ENCODE data around the gene BMPR1B.
"Not testable (repeated sequence)": the region's sequence is repeated elsewhere in the genome, so short reads cannot be mapped to it uniquely, and the experiment has no call there.

Gene BMPR1B

DNA sequence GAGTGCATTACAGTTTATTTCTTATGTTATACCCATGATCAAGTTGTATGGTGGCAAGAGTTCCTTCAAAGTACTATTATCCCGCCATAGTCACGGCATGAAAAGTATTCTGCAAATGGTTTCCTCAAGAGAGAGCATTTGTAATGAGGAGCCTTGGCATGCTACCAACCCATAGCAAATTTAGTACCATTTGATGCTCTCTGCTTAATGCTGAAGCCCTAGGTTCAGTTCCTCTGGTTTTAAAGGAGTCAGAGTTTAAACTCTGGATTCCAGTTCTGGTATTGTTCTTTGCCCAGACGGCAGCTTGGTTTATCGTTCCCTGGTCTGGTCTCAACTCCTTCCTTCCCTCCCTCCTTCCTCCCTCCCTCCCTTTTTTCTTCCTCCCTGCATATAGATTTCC, 371.3 kb downstream of the BMPR1B start:
- no peak for FAIRE-seq
- TF ChIP-seq POLR2A (IDR thresholded peaks at IDR 0.05; ENCODE audit: low read depth, low read length), result no peak
- no peak for TF ChIP-seq TAF1 (IDR thresholded peaks at IDR 0.05; ENCODE audit: borderline replicate concordance, low read depth, low read length)
- no peak for TF ChIP-seq POLR2AphosphoS5 (IDR thresholded peaks at IDR 0.05; ENCODE audit: low read depth, low read length)
- no peak for DNase-seq (ENCODE audit: insufficient read length)

DNA sequence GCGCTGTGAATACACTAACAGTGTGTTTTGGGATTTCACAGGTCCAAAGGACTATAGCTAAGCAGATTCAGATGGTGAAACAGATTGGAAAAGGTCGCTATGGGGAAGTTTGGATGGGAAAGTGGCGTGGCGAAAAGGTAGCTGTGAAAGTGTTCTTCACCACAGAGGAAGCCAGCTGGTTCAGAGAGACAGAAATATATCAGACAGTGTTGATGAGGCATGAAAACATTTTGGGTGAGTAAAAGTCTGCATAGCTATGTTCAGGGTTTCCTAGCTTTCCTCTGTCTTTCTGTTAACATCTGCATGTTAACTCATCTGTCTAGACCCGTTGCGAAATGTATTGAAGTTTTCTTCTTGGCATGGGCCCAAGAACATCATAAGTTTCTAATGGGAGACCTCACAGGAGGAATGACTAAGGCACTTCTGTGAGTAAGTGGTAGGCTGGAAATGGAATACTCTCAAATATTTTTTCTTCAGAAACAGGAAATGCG, 372.1 kb downstream of the BMPR1B start:
- no peak for DNase-seq (ENCODE audit: insufficient read length)
- FAIRE-seq, result no peak
- no peak for TF ChIP-seq POLR2A (IDR thresholded peaks at IDR 0.05; ENCODE audit: low read depth, low read length)

DNA sequence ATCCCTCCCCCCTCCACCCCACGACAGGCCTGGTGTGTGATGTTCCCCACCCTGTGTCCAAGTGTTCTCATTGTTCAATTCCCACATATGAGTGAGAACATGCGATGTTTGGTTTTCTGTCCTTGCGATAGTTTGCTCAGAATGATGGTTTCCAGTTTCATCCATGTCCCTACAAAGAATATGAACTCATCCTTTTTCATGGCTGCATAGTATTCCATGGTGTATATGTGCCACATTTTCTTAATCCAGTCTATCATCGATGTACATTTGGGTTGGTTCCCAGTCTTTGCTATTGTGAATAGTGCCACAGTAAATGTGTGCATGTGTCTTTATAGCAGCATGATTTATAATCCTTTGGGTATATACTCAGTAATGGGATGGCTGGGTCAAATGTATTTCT, 376.3 kb downstream of the BMPR1B start:
- not testable (repeated sequence) for DNase-seq (ENCODE audit: insufficient read length); FAIRE-seq

DNA sequence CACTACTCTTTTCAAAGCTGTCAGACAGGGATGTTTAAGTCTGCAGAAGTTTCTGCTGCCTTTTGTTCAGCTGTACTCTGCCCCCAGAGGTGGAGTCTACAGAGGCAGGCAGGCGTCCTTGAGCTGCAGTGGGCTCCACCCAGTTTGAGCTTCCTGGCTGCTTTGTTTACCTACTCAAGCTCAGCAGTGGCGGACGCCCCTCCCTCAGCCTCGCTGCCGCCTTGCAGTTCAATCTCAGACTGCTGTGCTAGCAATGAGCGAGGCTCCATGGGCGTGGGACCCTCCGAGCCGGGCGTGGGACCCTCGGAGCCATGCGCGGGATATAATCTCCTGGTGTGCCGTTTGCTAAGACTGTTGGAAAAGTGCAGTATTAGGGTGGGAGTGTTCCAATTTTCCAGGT, 381.7 kb downstream of the BMPR1B start:
- DNase-seq (ENCODE audit: insufficient read length); FAIRE-seq: not testable (repeated sequence)

DNA sequence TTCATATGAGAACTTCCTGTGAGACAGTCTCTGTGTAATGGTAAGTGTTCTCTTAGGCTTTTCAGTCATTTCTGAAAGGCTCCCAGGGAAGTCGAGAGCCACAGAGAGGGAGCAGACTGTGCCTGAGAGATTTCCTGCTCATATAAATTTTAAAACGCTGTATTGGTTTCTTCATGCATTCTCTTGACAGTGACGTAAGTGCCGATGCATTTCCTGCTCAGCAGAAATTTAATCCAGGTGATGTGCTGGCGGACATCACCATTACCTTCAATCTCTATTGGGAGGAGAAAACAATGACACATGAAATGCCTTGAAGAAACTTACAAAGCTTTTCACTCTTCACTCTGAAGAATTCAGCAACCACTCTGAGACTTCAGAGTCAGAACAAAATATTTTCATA, 383.6 kb downstream of the BMPR1B start:
- no peak for FAIRE-seq
- DNase-seq (ENCODE audit: insufficient read length), result no peak
- no peak for TF ChIP-seq POLR2A (IDR thresholded peaks at IDR 0.05; ENCODE audit: low read depth, low read length)

DNA sequence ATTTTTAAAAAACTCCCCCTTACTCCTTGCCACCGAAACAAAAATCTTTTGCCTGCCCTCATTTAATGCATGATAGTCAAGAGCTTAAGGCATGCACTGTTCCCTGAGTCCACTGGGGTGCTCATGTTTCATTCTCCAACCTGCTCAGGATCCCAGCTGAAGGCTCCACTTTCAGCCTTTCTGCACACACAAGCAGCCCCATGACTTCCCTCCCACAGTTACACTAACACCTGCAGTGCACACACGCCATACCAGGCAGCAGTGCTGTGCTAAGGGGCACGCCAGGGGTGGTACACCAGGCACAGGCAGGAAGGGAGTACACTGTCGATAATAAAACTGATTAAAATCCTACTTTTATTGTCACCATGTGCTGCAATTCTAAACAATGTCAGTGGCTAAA, 385.2 kb downstream of the BMPR1B start:
- TF ChIP-seq POLR2AphosphoS5 (IDR thresholded peaks at IDR 0.05; ENCODE audit: low read depth, low read length), result no peak
- TF ChIP-seq POLR2A (IDR thresholded peaks at IDR 0.05; ENCODE audit: low read depth, low read length), result no peak
- TF ChIP-seq TAF1 (IDR thresholded peaks at IDR 0.05; ENCODE audit: borderline replicate concordance, low read depth, low read length), result no peak
- FAIRE-seq (no peak), DNase-seq (ENCODE audit: insufficient read length) (no peak)

DNA sequence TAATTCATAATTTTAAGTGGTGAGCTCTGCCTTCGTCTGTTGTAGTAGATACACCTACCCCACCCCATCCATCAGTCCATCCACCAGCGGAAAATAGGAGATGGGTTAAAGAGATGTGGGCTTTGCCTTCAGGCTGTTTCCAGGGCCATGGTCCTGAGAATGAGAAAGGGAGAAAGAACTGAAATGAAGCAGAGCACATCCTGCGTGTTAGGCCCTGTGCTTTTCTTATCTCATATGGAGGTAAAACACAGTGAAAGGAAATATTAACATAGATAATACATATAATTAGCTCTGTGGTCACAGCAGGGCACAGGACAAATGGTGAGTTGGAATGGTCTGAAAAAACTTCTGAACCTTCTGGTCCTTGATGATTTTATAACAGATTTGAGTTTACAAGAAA, 393.5 kb downstream of the BMPR1B start:
- TF ChIP-seq POLR2A (IDR thresholded peaks at IDR 0.05; ENCODE audit: low read depth, low read length) (no peak), POLR2AphosphoS5 (IDR thresholded peaks at IDR 0.05; ENCODE audit: low read depth, low read length) (no peak), TAF1 (IDR thresholded peaks at IDR 0.05; ENCODE audit: borderline replicate concordance, low read depth, low read length) (no peak)
- DNase-seq (ENCODE audit: insufficient read length) (no peak), FAIRE-seq (no peak)

DNA sequence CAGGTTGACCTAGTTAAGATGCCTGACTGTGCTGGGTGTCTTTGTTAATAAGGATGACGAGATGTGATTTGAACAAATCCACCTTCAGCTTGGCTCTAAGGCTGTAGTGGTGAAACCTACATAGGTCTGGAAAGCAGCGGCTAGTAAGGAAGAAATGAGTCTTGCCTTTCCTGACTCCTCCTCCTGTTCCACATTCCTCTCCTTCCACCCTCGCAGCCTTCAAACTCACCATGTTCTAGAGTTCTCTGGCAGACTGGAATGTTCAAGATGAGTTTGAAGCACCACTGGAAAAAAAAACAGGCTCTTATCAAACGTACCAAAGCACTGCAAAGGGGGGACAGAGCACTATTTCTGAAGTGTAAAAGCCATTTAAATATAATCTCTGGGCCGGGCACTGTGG, 395.4 kb downstream of the BMPR1B start:
- TF ChIP-seq TAF1 (IDR thresholded peaks at IDR 0.05; ENCODE audit: borderline replicate concordance, low read depth, low read length), result no peak
- DNase-seq (ENCODE audit: insufficient read length) (no peak), FAIRE-seq (no peak)

DNA sequence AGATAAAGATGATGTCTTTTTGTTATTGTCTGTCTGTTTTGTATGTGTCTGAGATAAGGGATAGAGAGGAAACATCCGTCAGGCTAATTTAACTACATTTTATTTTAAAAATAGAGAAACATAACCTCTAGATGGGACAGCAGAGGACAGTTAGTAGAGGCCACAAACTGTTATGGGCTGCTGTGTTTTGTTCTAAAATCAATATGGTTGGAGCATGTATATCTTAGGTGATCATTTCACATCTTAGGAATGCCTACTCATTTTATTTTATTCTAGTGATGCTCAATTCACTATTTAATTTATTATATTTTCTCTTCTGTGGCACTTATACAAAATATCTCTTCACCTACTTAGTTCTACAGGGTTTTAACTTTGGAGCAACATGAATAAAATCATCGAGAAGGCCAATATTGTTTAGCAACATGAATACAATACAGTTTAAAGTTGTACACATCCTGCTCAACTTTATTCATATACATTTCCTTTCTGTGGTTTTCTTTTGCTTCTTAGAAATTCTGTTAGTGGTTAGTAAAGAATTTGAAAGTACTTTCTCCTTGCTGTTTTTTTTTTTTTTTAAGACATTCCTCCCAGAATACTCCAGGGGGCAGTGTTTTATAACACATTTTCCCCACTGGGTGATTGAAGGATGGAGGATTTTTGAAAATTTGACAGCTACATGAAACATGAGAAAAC, 398.1 kb downstream of the BMPR1B start:
- FAIRE-seq (no peak), DNase-seq (ENCODE audit: insufficient read length) (no peak)
- TF ChIP-seq POLR2AphosphoS5 (IDR thresholded peaks at IDR 0.05; ENCODE audit: low read depth, low read length) (no peak), TAF1 (IDR thresholded peaks at IDR 0.05; ENCODE audit: borderline replicate concordance, low read depth, low read length) (no peak), POLR2A (IDR thresholded peaks at IDR 0.05; ENCODE audit: low read depth, low read length) (no peak)

DNA sequence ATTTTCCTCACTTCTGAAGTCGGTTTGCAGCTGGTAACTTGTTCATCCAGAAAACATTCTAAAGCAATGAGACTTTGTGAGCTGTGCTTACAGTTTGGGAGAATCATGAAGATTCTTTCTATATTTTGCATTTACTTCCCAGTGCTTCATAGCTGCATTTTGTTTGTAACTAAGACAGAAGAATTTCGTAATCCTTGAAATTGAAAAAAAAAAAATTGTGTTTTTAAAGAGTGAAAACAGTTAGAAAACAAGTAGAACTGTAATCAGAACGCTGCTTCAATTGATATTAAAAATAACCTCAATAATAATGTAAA, 398.7 kb downstream of the BMPR1B start:
- TF ChIP-seq POLR2A (IDR thresholded peaks at IDR 0.05; ENCODE audit: low read depth, low read length) (no peak), TAF1 (IDR thresholded peaks at IDR 0.05; ENCODE audit: borderline replicate concordance, low read depth, low read length) (no peak)
- FAIRE-seq (no peak), DNase-seq (ENCODE audit: insufficient read length) (no peak)

DNA sequence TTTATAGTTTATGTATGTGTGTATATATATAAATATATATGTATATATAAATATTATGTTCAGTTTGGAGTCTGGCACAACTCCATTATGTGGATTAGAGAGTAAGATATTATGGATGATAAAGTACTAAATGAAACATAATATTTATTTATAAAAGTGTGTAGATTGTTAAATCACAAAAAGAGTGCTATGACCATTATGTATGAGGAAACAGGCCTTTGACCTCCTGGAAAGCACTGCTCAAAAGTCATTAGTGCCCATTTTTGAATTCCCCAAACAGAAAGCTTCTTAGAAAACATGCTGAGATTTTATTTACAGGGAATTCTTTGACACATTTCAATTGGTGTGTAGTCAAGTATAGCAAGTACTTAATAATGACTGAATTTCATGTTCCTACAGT, 399.8 kb downstream of the BMPR1B start:
- DNase-seq (ENCODE audit: insufficient read length), result no peak
- FAIRE-seq, result no peak
- TF ChIP-seq POLR2AphosphoS5 (IDR thresholded peaks at IDR 0.05; ENCODE audit: low read depth, low read length) (no peak), POLR2A (IDR thresholded peaks at IDR 0.05; ENCODE audit: low read depth, low read length) (no peak), TAF1 (IDR thresholded peaks at IDR 0.05; ENCODE audit: borderline replicate concordance, low read depth, low read length) (no peak)

DNA sequence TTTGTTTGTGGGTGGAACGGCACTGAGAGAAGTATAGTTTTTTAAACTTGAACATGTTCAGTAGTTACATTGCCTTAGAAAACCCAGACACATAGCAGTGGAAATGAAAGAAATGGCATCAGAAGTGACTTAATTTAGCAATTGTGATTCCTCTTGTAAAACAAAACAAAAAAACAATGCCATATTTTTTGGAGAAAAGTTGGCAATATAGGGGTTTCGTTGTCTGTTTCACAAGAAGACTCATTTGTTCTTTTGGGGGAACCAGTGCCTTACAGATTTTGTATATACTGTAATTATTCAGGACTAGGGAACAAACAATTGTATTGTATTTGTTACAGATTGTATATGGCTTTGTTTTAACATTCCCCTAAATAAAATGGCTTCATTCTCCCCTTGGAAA, 400.3 kb downstream of the BMPR1B start:
- DNase-seq (ENCODE audit: insufficient read length), result no peak
- FAIRE-seq, result no peak
- no peak for TF ChIP-seq POLR2AphosphoS5 (IDR thresholded peaks at IDR 0.05; ENCODE audit: low read depth, low read length)
- TF ChIP-seq TAF1 (IDR thresholded peaks at IDR 0.05; ENCODE audit: borderline replicate concordance, low read depth, low read length), result no peak
- TF ChIP-seq POLR2A (IDR thresholded peaks at IDR 0.05; ENCODE audit: low read depth, low read length), result no peak

DNA sequence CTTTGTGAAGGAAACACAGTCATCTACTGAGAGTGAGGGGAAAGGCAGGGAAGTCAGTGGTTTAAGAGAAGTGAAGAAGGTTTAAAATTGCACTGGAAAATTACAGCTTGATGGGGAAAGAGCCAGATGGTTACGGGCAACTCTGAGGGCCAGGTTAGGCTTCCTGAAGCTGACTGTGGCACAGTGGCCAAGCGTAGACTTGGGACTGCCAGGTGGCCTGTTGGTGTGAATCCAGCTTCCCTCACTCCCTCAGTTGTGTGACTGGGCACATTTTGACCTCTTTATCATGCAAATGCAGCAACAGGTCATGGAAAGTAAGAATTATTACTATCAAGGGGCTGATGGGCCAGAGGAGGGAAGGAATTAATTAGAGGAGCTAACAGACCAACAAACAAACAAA, 400.9 kb downstream of the BMPR1B start:
- TF ChIP-seq TAF1 (IDR thresholded peaks at IDR 0.05; ENCODE audit: borderline replicate concordance, low read depth, low read length), result no peak
- TF ChIP-seq POLR2AphosphoS5 (IDR thresholded peaks at IDR 0.05; ENCODE audit: low read depth, low read length), result no peak
- FAIRE-seq (no peak), DNase-seq (ENCODE audit: insufficient read length) (no peak)

DNA sequence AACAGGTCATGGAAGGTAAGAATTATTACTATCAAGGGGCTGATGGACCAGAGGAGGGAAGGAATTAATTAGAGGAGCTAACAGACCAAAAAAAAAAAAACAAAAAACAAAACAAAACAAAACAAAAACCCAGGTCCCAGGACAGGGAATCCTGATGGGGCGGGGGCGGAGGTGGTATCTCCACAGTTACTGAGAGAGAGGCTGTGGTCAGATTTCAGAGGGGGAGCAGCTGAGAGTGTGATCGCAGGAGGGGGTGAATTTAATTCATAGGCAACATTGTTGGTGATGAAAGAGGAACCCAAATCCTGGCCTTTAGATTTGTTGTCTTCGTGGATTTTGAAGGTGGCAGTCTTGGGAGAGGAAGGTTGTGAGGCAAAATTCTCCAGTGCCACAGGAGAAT, 401.6 kb downstream of the BMPR1B start:
- DNase-seq (ENCODE audit: insufficient read length) (no peak), FAIRE-seq (no peak)
- TF ChIP-seq POLR2AphosphoS5 (IDR thresholded peaks at IDR 0.05; ENCODE audit: low read depth, low read length), result no peak
- TF ChIP-seq TAF1 (IDR thresholded peaks at IDR 0.05; ENCODE audit: borderline replicate concordance, low read depth, low read length), result no peak
- no peak for TF ChIP-seq POLR2A (IDR thresholded peaks at IDR 0.05; ENCODE audit: low read depth, low read length)

Measured in GM12892 (cell line).